ENCODE data around the gene MVD. TPM values are rescaled to one million over a fixed set of nuclear protein-coding genes. Genes with fewer than 3 reads are reported as not detected.

The MVD gene
- total and polyA plus RNA-seq, 4 donors = 21.7 to 99.2 (median 74.7) TPM

- Histone ChIP-seq H3K9me3 (ENCODE audit: control insufficient read depth in 4 of 4, low read length in 3 of 4) (no peaks in the 10 kb centered on the region), H3K27ac (ENCODE audit: low read depth in 1 of 2, low read length in 2 of 2) (no peak overlapping the region), H3K4me1 (ENCODE audit: control insufficient read depth in 4 of 4, insufficient read depth in 4 of 4, low read length in 3 of 4) (peaks cover 15 to 32% (median 27%) of the 10 kb centered on the region in 4 donors), H3K27me3 (ENCODE audit: control insufficient read depth in 4 of 4, insufficient read depth in 4 of 4, low read length in 3 of 4) (no peaks in the 10 kb centered on the region), H3K4me3 (ENCODE audit: low read depth in 1 of 3, low read length in 3 of 3) (no peak overlapping the region), H3K9ac (ENCODE audit: low read depth in 1 of 2, low read length in 2 of 2) (no peak overlapping the region), H3K36me3 (ENCODE audit: control insufficient read depth in 4 of 4, insufficient read depth in 3 of 4, low read depth in 1 of 4, low read length in 3 of 4) (peaks cover 2 to 33% (median 9%) of the 10 kb centered on the region in 4 donors)
- TF ChIP-seq JUND (IDR thresholded peaks at IDR 0.05) (no peak), RXRA (IDR thresholded peaks at IDR 0.05) (no peak), SP1 (IDR thresholded peaks at IDR 0.05) (no peak), MAX (IDR thresholded peaks at IDR 0.05) (no peak), CTCF (IDR thresholded peaks at IDR 0.05; ENCODE audit: low read depth, low read length, missing input control) (no peak), YY1 (IDR thresholded peaks at IDR 0.05) (no peak), REST (IDR thresholded peaks at IDR 0.05) (no peak), FOXA2 (IDR thresholded peaks at IDR 0.05) (no peak), NR2F2 (IDR thresholded peaks at IDR 0.05) (no peak), EGR1 (IDR thresholded peaks at IDR 0.05; ENCODE audit: low read depth in 2 of 2) (no peak), HNF4A (conservative IDR thresholded peaks at IDR 0.05) (no peak), GABPA (IDR thresholded peaks at IDR 0.05 in 1 of 2, conservative IDR thresholded peaks at IDR 0.05 in 1 of 2) (no peak), FOXA1 (IDR thresholded peaks at IDR 0.05) (no peak)
- 92% methylated on average over 10 of the region's 10 CpGs for WGBS
- no peak for DNase-seq (ENCODE audit: low spot score)
Measured at GRCh38 chr16:88613293-88613692, 49.6 kb downstream of the MVD start.

GRCh38 chr16:88610909-88611812 lies 51.7 kb downstream of the MVD start:
- no peak overlapping the region for H3K4me3 ChIP-seq (ENCODE audit: low read depth in 1 of 3, low read length in 3 of 3)
- no peak for TF ChIP-seq FOXA2 (IDR thresholded peaks at IDR 0.05)
- no peak for TF ChIP-seq NR2F2 (IDR thresholded peaks at IDR 0.05)
- no peak for TF ChIP-seq HNF4A (conservative IDR thresholded peaks at IDR 0.05)
- no peak for TF ChIP-seq CTCF (IDR thresholded peaks at IDR 0.05; ENCODE audit: low read depth, low read length, missing input control)
- no peak for TF ChIP-seq SP1 (IDR thresholded peaks at IDR 0.05)
- H3K9ac ChIP-seq (ENCODE audit: low read depth in 1 of 2, low read length in 2 of 2) = no peak overlapping the region
- WGBS = 95% methylated on average over 49 of the region's 49 CpGs
- DNase-seq (ENCODE audit: low spot score) = no peak
- H3K4me1 ChIP-seq (ENCODE audit: control insufficient read depth in 4 of 4, insufficient read depth in 4 of 4, low read length in 3 of 4) = peaks cover 5 to 11% (median 7%) of the 10 kb centered on the region in 4 donors
- no peak overlapping the region for H3K27ac ChIP-seq (ENCODE audit: low read depth in 1 of 2, low read length in 2 of 2)
- no peaks in the 10 kb centered on the region for H3K9me3 ChIP-seq (ENCODE audit: control insufficient read depth in 4 of 4, low read length in 3 of 4)
- peaks cover 4 to 44% (median 17%) of the 10 kb centered on the region in 4 donors for H3K36me3 ChIP-seq (ENCODE audit: control insufficient read depth in 4 of 4, insufficient read depth in 3 of 4, low read depth in 1 of 4, low read length in 3 of 4)
- H3K27me3 ChIP-seq (ENCODE audit: control insufficient read depth in 4 of 4, insufficient read depth in 4 of 4, low read length in 3 of 4) = no peaks in the 10 kb centered on the region

All from liver (tissue), 9 donors.